H1 (cell line): ENCODE results near the gene GNB1L. TPM values are rescaled to one million over a fixed set of nuclear protein-coding genes. Genes with fewer than 3 reads are reported as not detected.

Source experiments
- CTCF ChIA-PET: fragments of 300-600 bp; sonication (Branson Sonifier 250); formaldehyde crosslinking; loops from one replicate; lab custom pipeline; 2021; ENCODE audit not compliant: partially characterized antibody; lab: Charles Lee
- POLR2A ChIA-PET: fragments of 300-600 bp; sonication (Branson Sonifier 250); formaldehyde crosslinking; loops from one replicate; lab custom pipeline; 2021; ENCODE audit warnings: inconsistent platforms; ENCODE audit not compliant: partially characterized antibody; lab: Charles Lee
- DNase-seq, 2 experiments: peaks; one replicate each; pipeline versions ENCODE4 v3.0.0 to v3.0.0-alpha.2; 2010 to 2022; ENCODE audit warnings: low spot score in 2 of 2, low read depth in 1 of 2, mixed read lengths in 1 of 2
- FAIRE-seq: peaks from 2 replicates; lab custom pipeline; 2011; peaks lifted over from hg19 to GRCh38; lab: Jason Lieb, UNC
- H2AFZ ChIP-seq: 2 replicates; pipeline ENCODE4 v1.8.1; 2012; ENCODE audit warnings: low read length, inconsistent platforms
- H2AK5ac ChIP-seq: 2 replicates; pipeline ENCODE4 v1.6.1; 2013; ENCODE audit warnings: low read depth, low read length
- H2BK120ac ChIP-seq: replicated peaks from 2 replicates; pipeline ENCODE3; 2013; ENCODE audit warnings: low read depth, low read length, inconsistent platforms
- H2BK12ac ChIP-seq: 2 replicates; pipeline ENCODE4 v1.6.1; 2013; ENCODE audit warnings: low read depth, low read length
- H2BK15ac ChIP-seq: 2 replicates; pipeline ENCODE4 v1.6.1; 2013; ENCODE audit warnings: low read length
- H2BK20ac ChIP-seq: 2 replicates; pipeline ENCODE4 v1.6.1; 2013; ENCODE audit warnings: low read length
- H2BK5ac ChIP-seq: 2 replicates; pipeline ENCODE4 v1.6.1; 2013; ENCODE audit warnings: low read depth, low read length
- H3K14ac ChIP-seq: 2 replicates; pipeline ENCODE4 v1.6.1; 2013; ENCODE audit warnings: inconsistent platforms; ENCODE audit not compliant: insufficient read length
- H3K18ac ChIP-seq: 2 replicates; pipeline ENCODE4 v1.6.1; 2013; ENCODE audit warnings: low read length; ENCODE audit errors: extremely low read depth
- H3K23ac ChIP-seq: 2 replicates; pipeline ENCODE4 v1.6.1; 2013; ENCODE audit warnings: inconsistent platforms; ENCODE audit not compliant: insufficient read length
- H3K23me2 ChIP-seq: 2 replicates; pipeline ENCODE4 v1.6.1; 2013; ENCODE audit warnings: low read depth, low read length
- H3K27ac ChIP-seq: 2 replicates; pipeline ENCODE4 v1.6.1; 2011; ENCODE audit warnings: low read depth, low read length, inconsistent platforms
- H3K27me3 ChIP-seq, 4 experiments: replicated peaks in 1 of 4; 1 replicate in 1 of 4; 2 replicates in 3 of 4; pipeline versions ENCODE4 v1.6.1 to v1.8.1; 2011 to 2013; ENCODE audit warnings: low read length in 3 of 4, mild to moderate bottlenecking in 3 of 4, inconsistent platforms in 2 of 4, mixed read lengths in 2 of 4, moderate library complexity in 1 of 4; ENCODE audit not compliant: control insufficient read depth in 3 of 4, insufficient read depth in 3 of 4; ENCODE audit errors: extremely low read depth in 1 of 4
- H3K36me3 ChIP-seq, 4 experiments: 2 replicates each; pipeline versions ENCODE4 v1.6.1 to v1.8.1; 2011 to 2013; ENCODE audit warnings: mild to moderate bottlenecking in 4 of 4, low read length in 3 of 4, moderate library complexity in 2 of 4, control low read depth in 1 of 4, inconsistent platforms in 1 of 4; ENCODE audit not compliant: insufficient read depth in 4 of 4, control insufficient read depth in 2 of 4
- H3K4ac ChIP-seq: replicated peaks from 2 replicates; pipeline ENCODE3; 2013; ENCODE audit warnings: low read length, low read depth, mixed read lengths, inconsistent platforms; ENCODE audit not compliant: insufficient read length
- H3K4me1 ChIP-seq, 4 experiments: replicated peaks in 1 of 4; 1 replicate in 1 of 4; 2 replicates in 3 of 4; pipeline versions ENCODE4 v1.6.1 to v1.8.1; 2011 to 2013; ENCODE audit warnings: low read length in 3 of 4, inconsistent platforms in 2 of 4, mixed read lengths in 1 of 4; ENCODE audit not compliant: insufficient read depth in 4 of 4, control insufficient read depth in 3 of 4
- H3K4me2 ChIP-seq, 2 experiments: 2 replicates each; pipeline versions ENCODE4 v1.6.1 to v1.8.1; 2011 to 2013; ENCODE audit warnings: low read depth in 2 of 2, low read length in 2 of 2, control low read depth in 1 of 2, inconsistent platforms in 1 of 2, mild to moderate bottlenecking in 1 of 2; ENCODE audit not compliant: insufficient read depth in 1 of 2
- H3K4me3 ChIP-seq, 4 experiments: fragments of 200-600, 300-600 bp in 1 of 4; sonication (generic), shearing (Covaris generic), sonication (Bioruptor Twin) in 1 of 4; 2 replicates each; pipeline versions ENCODE4 v1.5.1 to v1.8.1; 2011 to 2016; ENCODE audit warnings: low read length in 4 of 4, low read depth in 3 of 4, control low read depth in 2 of 4, inconsistent platforms in 2 of 4, mild to moderate bottlenecking in 2 of 4, mixed read lengths in 1 of 4, moderate library complexity in 1 of 4; ENCODE audit not compliant: insufficient read depth in 2 of 4; ENCODE audit errors: extremely low read depth in 1 of 4
- H3K56ac ChIP-seq: replicated peaks from 2 replicates; pipeline ENCODE3; 2013; ENCODE audit warnings: low read depth, mild to moderate bottlenecking, mixed read lengths, low read length, inconsistent platforms; ENCODE audit not compliant: insufficient read length
- H3K79me1 ChIP-seq: 2 replicates; pipeline ENCODE4 v1.6.1; 2013; ENCODE audit warnings: low read depth, low read length, control low read depth
- H3K79me2 ChIP-seq, 2 experiments: 2 replicates each; pipeline versions ENCODE4 v1.6.1 to v1.8.1; 2012 to 2013; ENCODE audit warnings: low read length in 2 of 2, mild to moderate bottlenecking in 2 of 2, inconsistent platforms in 1 of 2; ENCODE audit not compliant: insufficient read depth in 2 of 2, control insufficient read depth in 1 of 2
- H3K9ac ChIP-seq, 4 experiments: replicated peaks in 1 of 4; 1 replicate in 1 of 4; 2 replicates in 3 of 4; pipeline versions ENCODE4 v1.6.1 to v1.8.1; 2011 to 2013; ENCODE audit warnings: low read depth in 3 of 4, low read length in 3 of 4, control low read depth in 2 of 4, mild to moderate bottlenecking in 2 of 4, moderate library complexity in 2 of 4, inconsistent platforms in 1 of 4; ENCODE audit errors: extremely low read depth in 1 of 4
- H3K9me3 ChIP-seq, 2 experiments: 2 replicates each; pipeline versions ENCODE4 v1.6.1 to v1.8.1; 2012 to 2013; ENCODE audit warnings: mild to moderate bottlenecking in 2 of 2, moderate library complexity in 2 of 2, control low read depth in 1 of 2, inconsistent platforms in 1 of 2, low read depth in 1 of 2, low read length in 1 of 2, mixed read lengths in 1 of 2; ENCODE audit not compliant: insufficient read depth in 2 of 2
- H4K20me1 ChIP-seq, 2 experiments: replicated peaks in 1 of 2; 2 replicates each; pipeline versions ENCODE3 to v1.8.1; 2011 to 2013; ENCODE audit warnings: inconsistent platforms in 2 of 2, low read length in 2 of 2, mild to moderate bottlenecking in 1 of 2; ENCODE audit not compliant: insufficient read depth in 2 of 2, control insufficient read depth in 1 of 2
- H4K5ac ChIP-seq: 2 replicates; pipeline ENCODE4 v1.6.1; 2013; ENCODE audit warnings: low read length, low read depth, mixed read lengths, inconsistent platforms; ENCODE audit not compliant: insufficient read length
- H4K8ac ChIP-seq: 2 replicates; pipeline ENCODE4 v1.8.0; 2013; ENCODE audit warnings: mild to moderate bottlenecking, moderate library complexity, low read length, inconsistent platforms; ENCODE audit not compliant: insufficient read depth; ENCODE audit errors: extremely low read depth
- H4K91ac ChIP-seq: replicated peaks from 2 replicates; pipeline ENCODE3; 2013; ENCODE audit warnings: low read length, mixed read lengths, inconsistent platforms; ENCODE audit not compliant: insufficient read length
- BRCA1 ChIP-seq: IDR thresholded peaks from 2 replicates; pipeline ENCODE4 v1.6.1; 2012; ENCODE audit warnings: low read depth, low read length, improper control_type of control experiment
- CBX5 ChIP-seq: fragments of 300-800, 300-1000 bp; sonication (generic); IDR thresholded peaks from 2 replicates; pipeline ENCODE4 v1.7.1; 2016; ENCODE audit warnings: antibody characterized with exemption, low read length, low read depth
- CHD1 ChIP-seq: IDR thresholded peaks from 2 replicates; pipeline ENCODE4 v1.6.1; 2012; ENCODE audit warnings: low read depth, low read length, improper control_type of control experiment
- E2F6 ChIP-seq: IDR thresholded peaks from 2 replicates; pipeline ENCODE4 v1.6.1; 2012; ENCODE audit warnings: inconsistent platforms
- EGR1 ChIP-seq: IDR thresholded peaks from 2 replicates; pipeline ENCODE4 v1.6.1; 2011; ENCODE audit warnings: low read depth, low read length, borderline replicate concordance
- KDM4A ChIP-seq: IDR thresholded peaks from one replicate; pipeline ENCODE4 v1.7.1; 2012; ENCODE audit warnings: low read depth, mild to moderate bottlenecking, moderate library complexity, low read length, inconsistent platforms; ENCODE audit not compliant: severe bottlenecking
- MAFK ChIP-seq: IDR thresholded peaks from 2 replicates; pipeline ENCODE4 v1.6.1; 2012; ENCODE audit warnings: low read depth, mild to moderate bottlenecking, improper control_type of control experiment, low read length
- PHF8 ChIP-seq: fragments of 200-600 bp; sonication (generic); conservative IDR thresholded peaks from 2 replicates; pipeline ENCODE4 v1.7.1; 2012; ENCODE audit warnings: low read depth, mild to moderate bottlenecking, inconsistent platforms, low read length, moderate library complexity
- RNF2 ChIP-seq: fragments of 200-900, 300-1000 bp; sonication (generic); IDR thresholded peaks from 2 replicates; pipeline ENCODE4 v1.7.1; 2016; ENCODE audit warnings: borderline replicate concordance, low read depth, mild to moderate bottlenecking, antibody characterized with exemption, low read length; ENCODE audit not compliant: poor library complexity, severe bottlenecking; ENCODE audit errors: missing control alignments
- SIRT6 ChIP-seq: IDR thresholded peaks from one replicate; pipeline ENCODE4 v1.7.1; 2012; ENCODE audit warnings: low read length, inconsistent platforms
- TAF1 ChIP-seq: IDR thresholded peaks from 2 replicates; pipeline ENCODE4 v1.6.1; 2011; ENCODE audit warnings: mild to moderate bottlenecking, low read depth, low read length
- TAF7 ChIP-seq: optimal IDR thresholded peaks from 2 replicates; pipeline ENCODE3; 2011; ENCODE audit warnings: low read depth, mild to moderate bottlenecking, inconsistent platforms, low read length, moderate library complexity, borderline replicate concordance
- WGBS, 2 experiments: shearing (Covaris generic) in 1 of 2; methylation state at CpG; one replicate each; pipeline versions ENCODE4 v1.1.6 to v1.1.7; 2013 to 2015; ENCODE audit warnings: low lambda C conversion rate in 2 of 2, mixed read lengths in 2 of 2, inconsistent platforms in 1 of 2, low coverage in 1 of 2, missing lambda C conversion rate in 1 of 2; ENCODE audit not compliant: insufficient replicate concordance in 2 of 2, insufficient coverage in 1 of 2, insufficient read length in 1 of 2; ENCODE audit errors: extremely low coverage in 1 of 2, missing lambda C conversion rate in 1 of 2; 5-methylcytosine and 5-hydroxymethylcytosine counted together
- polyA plus RNA-seq, 7 experiments: library from polyadenylated mRNA; depleted of rRNA in 3 of 7; stranded (reverse) in 5 of 7; unstranded in 2 of 7; fragments of >200 nt in 5 of 7; fragments of 200-250 nt in 2 of 7; gene quantifications; 1 replicate in 5 of 7; 2 replicates in 1 of 7; 4 replicates in 1 of 7; pipeline versions ENCODE4 v1.2.1 to v1.2.3, GENCODE V29; 2011 to 2013; ENCODE audit warnings: missing spikeins in 2 of 7, mixed read lengths in 2 of 7
- total RNA-seq: library from RNA; stranded (reverse); fragmentation: NEBNext Ultra II Directional; extraction: Animal tissue kit (Norgen Biotek cat#: 25700); gene quantifications from 2 replicates; pipeline ENCODE4 v1.2.1, GENCODE V29; 2021

GNB1L gene
- total and polyA plus RNA-seq, 2 of the 8 experiments (the other 6 are each of a cell fraction or from before 2014, with no cell fraction given) = 14.0 to 15.6 TPM

GRCh38 chr22:19798891-19799293 is 55.8 kb downstream of the GNB1L start:
- Histone ChIP-seq H3K4ac (no peak overlapping the region), H3K23ac (no peak overlapping the region), H4K5ac (no peak overlapping the region), H3K18ac (no peak overlapping the region), H2AK5ac (no peak overlapping the region), H3K56ac (no peak overlapping the region), H3K4me1 (no peaks in the 10 kb centered on the region; a peak in 1 of 7 replicates), H3K27ac (no peak overlapping the region), H4K20me1 (peaks cover 0 to 3% of the 10 kb centered on the region in 2 experiments), H2BK5ac (no peak overlapping the region), H3K14ac (no peak overlapping the region), H4K8ac (no peak overlapping the region), H2BK120ac (no peak overlapping the region), H2BK12ac (no peak overlapping the region), H4K91ac (no peak overlapping the region), H3K9me3 (no peaks in the 10 kb centered on the region), H3K4me2 (no peak overlapping the region), H3K27me3 (no peaks in the 10 kb centered on the region), H3K79me2 (no peaks in the 10 kb centered on the region), H2BK20ac (no peak overlapping the region), H2AFZ (no peak overlapping the region), H3K36me3 (no peaks in the 10 kb centered on the region), H2BK15ac (no peak overlapping the region), H3K4me3 (no peak overlapping the region), H3K9ac (no peak overlapping the region), H3K79me1 (0 out of 2 replicates have a peak, but pooled peaks cover 2% of the 10 kb centered on the region), H3K23me2 (no peaks in the 10 kb centered on the region)
- ChIA-PET POLR2A (no interaction called here), CTCF (interaction anchor here (0.6 to 5.1 kb wide), 13 partner anchors 9 to 214 kb away, joined by 3 to 31 read pairs (median 4); no protein-coding TSS in a partner anchor)
- 89% methylated on average over 7 of the region's 9 CpGs; no CpG with 5 or more reads in 1 of the 2 experiments for WGBS, 2 experiments
- no peak for DNase-seq
- FAIRE-seq = no peak
- no peak for TF ChIP-seq E2F6
- TF ChIP-seq PHF8 = no peak
- TF ChIP-seq TAF7 = no peak
- TF ChIP-seq TAF1 = no peak
- no peak for TF ChIP-seq RNF2
- no peak for TF ChIP-seq SIRT6
- no peak for TF ChIP-seq EGR1
- no peak for TF ChIP-seq BRCA1
- TF ChIP-seq CHD1 = no peak
- no peak for TF ChIP-seq CBX5
- TF ChIP-seq KDM4A = no peak
- TF ChIP-seq MAFK = no peak
